Globus pallidus (tissue), 1 donor: ENCODE results near the gene PYM1.
A peak's percentile ranks its signal among the peaks of the same experiment; 100 is the strongest.
"Not testable (repeated sequence)": the region's sequence is repeated elsewhere in the genome, so short reads cannot be mapped to it uniquely, and the experiment has no call there.

Experiments used
- DNase-seq: peaks from one replicate; pipeline ENCODE4 v3.0.0-alpha.2; 2015; ENCODE audit warnings: low spot score

The PYM1 gene

DNA sequence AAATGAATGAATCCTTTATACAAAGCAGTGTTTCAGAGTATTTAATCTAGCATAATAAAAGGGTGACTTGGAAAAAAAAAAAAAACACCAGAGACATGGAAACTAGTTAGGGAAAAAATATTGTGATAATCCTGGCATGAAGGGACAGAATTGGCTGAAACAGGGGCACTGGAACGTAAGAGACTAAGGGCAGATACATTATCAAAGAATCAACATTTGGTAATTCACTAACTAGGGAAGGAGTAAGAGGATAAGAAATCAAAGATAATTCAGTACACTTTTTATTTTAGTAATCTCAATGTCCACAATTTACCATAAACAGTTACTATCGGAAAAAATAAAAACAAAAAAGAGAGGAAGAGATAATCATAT lies 18.2 kb downstream of the PYM1 start:
- DNase-seq, result no peak

DNA sequence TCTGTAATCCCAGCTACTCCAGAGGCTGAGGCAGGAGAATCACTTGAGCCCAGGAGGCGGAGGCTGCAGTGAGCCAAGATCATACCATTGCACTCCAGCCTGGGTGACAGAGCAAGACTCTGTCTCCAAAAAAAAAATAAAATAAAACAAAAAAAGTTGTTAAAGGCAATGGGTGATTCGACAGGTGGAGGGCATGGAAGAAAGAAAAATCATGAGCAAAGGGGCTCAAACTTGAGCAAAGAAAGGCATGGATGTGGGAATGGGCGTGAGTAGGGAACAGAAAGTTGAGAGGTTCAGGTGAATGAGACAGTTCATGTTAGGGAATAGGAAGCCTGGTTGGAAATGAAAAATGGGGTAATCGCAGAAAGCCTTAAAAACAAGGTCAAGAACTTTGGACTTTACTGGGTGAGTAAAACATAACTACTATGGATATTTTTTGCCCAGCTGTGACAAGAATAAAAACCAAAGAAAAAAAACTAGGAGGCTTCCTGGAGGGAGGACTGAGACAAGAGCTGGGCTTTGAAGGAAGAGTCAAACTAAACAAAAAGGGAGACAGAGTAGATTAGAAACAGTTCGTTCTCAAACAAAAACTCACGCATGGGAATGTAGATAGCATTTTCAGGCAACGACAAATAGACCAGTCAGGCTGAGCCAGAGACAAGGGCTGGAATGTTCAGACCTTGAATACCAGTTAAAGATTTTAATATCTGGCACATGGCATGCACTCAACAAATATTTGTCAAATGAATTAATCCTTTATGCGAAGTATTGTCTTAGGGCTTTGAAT lies 18.8 kb downstream of the PYM1 start:
- peak; percentile 8 for DNase-seq

DNA sequence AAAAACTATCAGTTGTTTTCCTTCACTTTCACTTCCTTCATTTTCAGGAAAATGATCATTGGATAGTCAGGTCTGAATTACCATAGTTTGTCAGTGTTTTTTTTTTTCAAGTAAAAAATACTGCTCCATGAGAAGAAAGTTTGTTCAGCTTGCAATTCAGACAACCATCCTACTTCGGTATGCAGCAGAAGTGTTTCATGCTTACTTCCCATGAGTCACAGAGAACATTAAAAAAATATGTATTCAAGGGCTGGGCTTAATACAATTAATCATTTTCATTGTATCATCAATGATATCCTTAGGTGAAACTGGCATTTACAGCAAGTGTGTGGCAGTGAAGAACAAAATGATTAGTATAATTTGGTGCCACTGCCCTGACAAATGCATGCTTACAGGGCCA lies 21.6 kb downstream of the PYM1 start:
- no peak for DNase-seq

DNA sequence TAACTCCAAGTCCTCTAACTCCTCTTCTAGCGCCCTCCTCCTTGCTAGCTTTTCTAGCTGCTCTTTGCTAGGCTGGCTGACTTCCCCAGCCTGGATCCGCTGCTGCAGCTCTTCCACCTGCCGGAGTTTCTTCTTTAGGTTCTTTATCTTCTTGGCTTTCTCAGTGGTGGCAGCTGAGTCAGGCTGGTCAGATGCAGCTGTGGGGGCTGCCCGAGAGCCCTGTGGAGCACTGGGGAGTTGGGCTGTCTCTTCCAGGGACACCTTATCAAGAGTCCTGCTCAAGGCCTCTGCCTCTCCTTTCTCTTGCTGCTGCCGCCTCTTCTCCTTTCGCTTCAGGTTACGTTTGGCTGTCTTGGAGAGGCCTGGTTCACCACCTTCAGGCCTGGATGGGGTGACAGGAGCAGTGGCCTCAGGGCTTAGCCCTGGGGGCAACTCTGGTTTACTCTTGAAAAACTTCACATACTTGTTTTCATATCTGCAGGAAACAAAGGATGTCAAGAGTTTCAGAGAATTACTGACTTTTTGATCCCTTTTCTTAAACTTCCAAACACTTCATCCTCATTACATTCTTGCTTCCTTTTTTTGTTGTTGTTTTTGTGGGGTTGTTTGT lies 25.7 kb downstream of the PYM1 start:
- DNase-seq, result no peak

DNA sequence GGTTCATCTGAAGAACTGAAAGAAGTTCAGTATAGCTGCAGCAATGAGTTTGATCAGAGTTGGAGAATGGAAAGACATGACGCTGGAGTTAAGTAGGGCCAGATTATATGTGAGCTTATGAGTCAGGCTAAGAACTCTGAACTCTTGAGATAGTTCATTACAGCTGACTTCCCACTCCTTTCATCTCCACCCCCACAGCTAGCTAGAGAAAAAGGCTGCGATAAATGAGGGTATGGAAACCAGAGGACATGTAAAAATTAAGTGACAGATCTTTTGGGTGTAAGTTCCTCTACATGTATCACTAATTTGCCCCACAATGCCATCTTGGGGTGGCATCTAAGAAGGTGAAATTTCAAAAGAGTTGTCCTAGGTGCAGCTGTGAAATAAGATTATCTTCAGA lies 28.6 kb downstream of the PYM1 start:
- no peak for DNase-seq

DNA sequence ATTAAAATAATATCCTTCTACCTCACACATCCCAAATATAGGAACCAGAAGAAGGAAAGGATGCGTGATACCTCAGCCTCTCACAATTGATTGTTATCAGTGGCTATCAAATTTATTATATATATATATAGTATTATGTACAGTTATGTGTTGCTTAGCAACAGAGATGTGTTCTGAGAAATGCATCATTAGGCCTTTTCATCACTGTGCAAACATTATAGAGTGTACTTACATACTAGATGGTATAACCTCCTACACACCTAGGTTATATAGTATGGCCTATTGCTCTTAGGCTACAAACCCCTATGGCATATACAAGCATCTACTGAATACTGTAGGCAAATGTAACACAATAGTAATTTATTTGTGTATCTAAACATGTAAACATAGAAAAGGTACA lies 34.0 kb downstream of the PYM1 start:
- no peak for DNase-seq

DNA sequence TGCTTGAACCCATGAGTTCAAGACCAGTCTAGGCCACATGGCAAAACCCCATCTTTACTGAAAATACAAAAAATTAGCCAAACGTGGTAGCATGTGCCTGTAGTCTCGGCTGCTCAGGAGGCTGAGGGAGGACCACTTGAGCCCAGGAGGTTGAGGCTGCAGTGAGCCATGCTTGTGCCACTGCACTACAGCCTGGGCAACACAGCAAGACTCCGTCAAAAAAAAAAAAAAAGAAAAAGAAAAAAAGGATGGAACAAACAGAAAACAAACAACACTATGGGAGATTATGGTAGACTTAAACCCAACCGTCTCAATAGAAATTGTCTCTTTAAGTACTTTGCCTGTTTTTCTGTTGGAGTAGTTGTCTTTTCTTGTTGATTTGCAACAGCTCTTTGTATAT lies 36.4 kb downstream of the PYM1 start:
- no peak for DNase-seq

DNA sequence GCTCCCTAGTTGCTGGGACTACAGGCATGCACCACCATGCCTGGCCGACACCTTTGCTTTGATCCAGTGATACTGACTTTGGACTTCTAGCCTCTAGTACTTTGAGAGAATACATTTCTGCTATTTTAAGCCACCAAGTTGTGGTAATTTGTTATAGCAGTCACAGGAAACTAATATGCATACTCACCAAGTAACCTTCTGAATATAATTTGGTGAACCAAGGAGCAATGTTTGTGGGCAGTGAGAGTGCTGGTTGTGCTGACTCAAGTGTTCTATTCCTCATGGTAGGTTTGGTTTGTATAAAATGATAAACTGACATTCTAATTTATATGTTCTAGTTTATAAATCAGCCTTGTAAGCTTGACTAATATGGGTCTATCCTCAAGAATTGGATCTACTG lies 42.6 kb downstream of the PYM1 start:
- DNase-seq, result no peak

DNA sequence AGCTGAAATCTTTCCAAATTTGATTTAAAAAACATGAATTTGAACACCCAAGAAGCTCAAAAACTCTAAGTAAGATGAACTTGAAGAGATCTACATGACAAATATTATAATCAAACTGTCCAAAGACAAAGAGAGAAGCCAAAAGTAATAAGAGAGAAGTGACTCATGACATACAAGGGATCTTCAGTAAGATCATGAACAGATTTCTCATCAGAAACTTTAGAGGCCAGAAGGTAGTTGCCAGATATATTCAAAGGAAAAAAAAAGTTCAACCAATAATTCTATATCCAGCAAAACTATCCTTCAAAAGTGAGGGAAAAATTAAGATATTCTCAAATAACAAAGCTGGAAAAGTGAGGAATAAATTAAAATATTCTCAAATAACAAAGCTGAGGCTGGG lies 49.9 kb downstream of the PYM1 start:
- no peak for DNase-seq

DNA sequence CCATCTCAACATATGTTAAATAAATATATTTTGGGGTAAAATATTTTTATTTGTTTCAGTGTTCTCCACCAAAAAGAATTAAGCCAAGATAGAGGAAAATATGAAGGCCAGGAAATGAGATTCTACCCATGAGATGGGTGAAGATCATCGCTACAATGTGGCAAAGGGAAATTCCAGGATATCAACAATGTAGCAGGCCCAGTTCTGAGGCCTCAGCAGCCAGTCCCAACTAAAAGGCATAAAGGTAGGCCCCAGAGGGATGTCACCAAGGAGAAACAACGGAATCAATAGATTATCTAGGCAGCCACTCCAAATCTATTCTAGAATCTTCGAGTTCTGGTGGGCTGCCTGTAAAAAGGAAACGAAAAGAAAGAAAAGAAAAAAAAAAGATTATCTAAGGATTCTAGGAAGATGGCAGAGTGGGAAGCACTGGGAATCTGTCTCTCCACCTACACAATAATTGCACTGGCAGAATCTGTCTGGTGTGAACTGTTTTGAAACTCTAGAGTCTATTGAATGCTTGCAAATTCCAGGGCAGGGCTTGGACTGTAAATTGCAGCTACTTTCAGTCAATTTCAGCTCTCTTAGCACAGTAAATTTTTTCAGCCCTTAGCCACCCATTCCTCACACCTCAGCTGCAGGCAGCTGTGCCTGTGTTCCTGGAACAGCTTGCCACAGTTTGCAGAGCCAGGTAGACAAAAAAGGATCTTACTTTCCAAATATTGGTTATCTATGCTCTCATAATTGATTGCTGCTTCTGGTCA lies 51.8 kb downstream of the PYM1 start:
- no peak for DNase-seq

DNA sequence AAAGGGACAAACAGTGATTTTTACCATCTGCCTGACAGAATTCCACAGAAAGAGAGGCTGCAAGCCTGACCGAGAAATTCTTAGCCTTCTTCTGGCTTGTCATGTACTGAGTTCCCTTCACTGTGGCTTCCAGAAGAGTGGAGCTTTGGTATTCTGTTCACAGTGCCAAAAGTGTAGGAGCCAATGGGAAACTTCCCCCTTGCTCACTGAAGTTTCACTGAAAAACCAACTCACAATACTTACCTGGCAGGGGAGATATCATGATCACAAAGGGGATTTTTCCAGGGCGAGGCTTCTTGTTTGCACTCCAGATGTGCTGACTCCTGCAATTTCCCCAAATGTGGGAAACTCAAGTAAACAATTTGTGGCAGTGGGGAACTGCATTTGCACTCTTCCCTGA lies 53.3 kb downstream of the PYM1 start:
- DNase-seq, result no peak

DNA sequence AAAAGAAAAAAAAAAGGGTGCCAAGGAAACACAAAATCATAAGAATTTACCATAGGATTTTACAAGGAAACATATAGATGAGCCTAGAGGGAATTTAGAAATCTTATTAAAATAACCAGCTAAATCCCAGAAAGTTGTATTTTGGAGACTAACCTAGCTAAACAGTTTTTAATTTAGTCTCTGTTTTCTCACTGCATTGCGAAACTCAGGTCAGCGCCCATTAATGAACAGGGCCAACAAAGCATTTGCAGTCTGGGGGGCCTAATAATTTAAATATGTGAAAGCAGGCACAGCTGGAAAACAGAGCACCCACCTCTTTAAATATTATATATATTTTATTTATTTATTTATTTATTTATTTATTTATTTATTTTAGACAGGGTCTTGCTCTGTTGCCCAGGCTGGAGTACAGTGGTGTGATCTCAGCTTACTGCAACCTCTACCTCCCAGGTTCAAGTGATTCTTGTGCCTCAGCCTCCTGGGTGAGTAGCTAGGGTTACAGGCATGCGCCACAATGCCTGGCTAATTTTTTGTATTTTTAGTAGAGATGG lies 61.2 kb downstream of the PYM1 start:
- DNase-seq, result not testable (repeated sequence)

DNA sequence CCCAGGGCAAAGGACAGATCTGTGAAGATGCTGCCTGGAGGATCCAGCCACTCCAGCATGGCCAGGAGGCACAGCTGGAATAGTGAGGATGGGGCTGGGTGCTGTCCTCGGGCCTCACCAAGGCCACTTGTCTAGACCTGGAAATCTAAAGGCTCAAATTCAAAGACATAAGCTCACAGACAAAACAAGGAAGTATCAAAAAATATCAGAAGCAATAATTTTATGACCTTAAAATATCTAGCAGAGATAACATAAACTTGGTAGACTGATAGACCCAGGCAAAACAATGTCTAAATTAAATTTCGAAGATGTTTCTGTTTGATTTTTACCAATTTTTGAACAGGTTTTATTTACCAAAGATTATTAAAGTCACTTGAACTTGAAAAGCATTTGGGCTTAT lies 62.4 kb downstream of the PYM1 start:
- DNase-seq, result no peak

DNA sequence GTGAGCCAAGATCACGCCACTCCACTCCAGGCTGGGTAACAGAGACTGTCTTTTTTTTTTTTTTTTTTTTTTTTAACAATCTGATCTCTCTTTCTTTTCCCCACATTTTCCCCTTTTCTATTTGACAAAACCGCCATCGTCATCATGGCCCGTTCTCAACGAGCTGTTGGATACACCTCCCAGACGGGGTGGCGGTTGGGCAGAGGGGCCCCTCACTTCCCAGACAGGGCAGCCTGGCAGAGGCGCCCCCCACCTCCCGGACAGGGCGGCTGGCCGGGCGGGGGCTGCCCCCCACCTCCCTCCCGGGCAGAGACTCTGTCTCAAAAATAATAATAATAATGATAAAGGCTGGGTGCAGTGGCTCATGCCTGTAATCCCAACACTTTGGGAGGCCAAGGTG lies 64.8 kb downstream of the PYM1 start:
- DNase-seq, result not testable (repeated sequence)

DNA sequence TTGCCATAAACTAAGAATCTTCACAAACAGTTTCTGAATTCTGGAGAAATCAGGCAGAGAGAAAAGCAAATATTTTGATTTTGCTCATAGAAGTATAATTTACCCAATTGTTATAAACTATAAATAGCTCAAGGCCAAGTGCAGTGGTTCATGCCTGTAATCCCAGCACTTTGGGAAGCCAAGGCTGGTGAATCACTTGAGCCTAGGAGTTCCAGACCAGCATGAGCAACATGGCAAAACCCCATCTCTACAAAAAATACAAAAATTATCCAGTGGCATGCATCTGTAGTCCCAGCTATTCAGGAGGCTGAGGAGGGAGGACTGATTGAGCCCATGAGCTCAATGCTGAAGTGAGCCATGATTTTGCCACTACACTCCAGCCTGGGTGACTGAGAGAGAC lies 65.4 kb downstream of the PYM1 start:
- no peak for DNase-seq

DNA sequence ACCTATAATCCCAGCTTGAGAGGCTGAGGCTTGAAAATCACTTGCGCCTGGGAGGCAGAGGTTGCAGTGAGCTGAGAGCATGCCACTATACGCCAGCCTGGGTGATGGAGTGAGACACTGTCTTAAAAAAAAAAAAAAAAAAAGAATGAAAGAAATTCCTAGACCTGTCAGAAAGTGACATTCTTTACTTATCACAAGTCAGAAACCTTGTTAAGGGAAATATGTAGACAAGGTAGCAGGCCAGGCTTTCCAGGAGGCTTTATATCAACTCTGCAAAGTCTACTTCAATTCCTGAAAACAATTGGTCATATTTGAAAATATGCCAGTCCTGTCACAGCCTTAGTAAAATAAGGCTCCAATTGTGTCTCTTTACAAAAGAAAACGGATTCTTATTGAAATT lies 65.8 kb downstream of the PYM1 start:
- no peak for DNase-seq

DNA sequence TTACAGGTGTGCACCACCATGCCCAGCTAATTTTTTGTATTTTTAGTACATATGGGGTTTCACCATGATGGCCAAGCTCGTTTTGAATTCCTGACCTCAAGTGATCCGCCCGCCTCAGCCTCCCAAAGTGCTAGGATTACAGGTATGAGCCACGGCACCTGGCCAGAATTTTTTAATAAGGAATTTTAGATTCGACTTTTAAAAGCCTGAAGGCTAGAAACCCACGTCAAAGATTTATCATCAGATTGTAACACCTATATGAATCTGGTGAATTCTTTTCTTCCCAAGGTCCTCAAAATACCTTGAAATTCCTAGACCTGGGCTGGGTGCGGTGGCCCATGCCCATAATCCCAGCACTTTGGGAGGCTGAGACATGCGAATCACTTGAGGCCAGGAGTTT lies 66.3 kb downstream of the PYM1 start:
- no peak for DNase-seq

DNA sequence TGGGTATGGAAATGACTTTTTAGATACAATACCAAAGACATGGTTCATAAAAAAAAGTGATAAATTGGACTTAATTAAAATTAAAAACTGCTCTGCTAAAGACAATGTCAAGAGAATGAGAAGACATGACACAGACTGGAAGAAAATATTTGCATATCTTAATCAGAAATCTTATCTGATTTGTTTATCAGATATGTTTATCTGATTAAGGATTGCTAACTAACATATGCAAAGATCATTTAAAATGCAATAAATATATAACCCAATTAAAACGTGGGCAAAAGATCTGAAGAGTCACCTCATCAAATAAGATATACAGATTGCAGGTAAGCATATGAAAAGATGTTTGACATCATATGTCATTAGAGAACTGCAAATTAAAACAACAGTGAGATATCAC lies 75.0 kb downstream of the PYM1 start:
- no peak for DNase-seq
